Osteocyte (in vitro differentiated cells): Measurements from ENCODE around the gene MS4A5. TPM values are rescaled to one million over a fixed set of nuclear protein-coding genes. Genes with fewer than 3 reads are reported as not detected.

Experiments used
- DNase-seq: peaks from one replicate; pipeline ENCODE4 v3.0.0; 2021; ENCODE audit warnings: mixed read lengths; ENCODE audit not compliant: unreplicated experiment; ENCODE audit errors: extremely low spot score
- H3K27ac Mint-ChIP-seq: one replicate; pipeline ENCODE4 v1.8.0; 2021; ENCODE audit warnings: mild to moderate bottlenecking, mixed read lengths; ENCODE audit not compliant: unreplicated experiment
- H3K27me3 Mint-ChIP-seq: one replicate; pipeline ENCODE4 v1.8.0; 2021; ENCODE audit warnings: mixed read lengths; ENCODE audit not compliant: unreplicated experiment
- H3K36me3 Mint-ChIP-seq: one replicate; pipeline ENCODE4 v1.8.0; 2021; ENCODE audit warnings: mixed read lengths; ENCODE audit not compliant: unreplicated experiment
- H3K4me1 Mint-ChIP-seq: one replicate; pipeline ENCODE4 v1.8.0; 2021; ENCODE audit warnings: mixed read lengths; ENCODE audit not compliant: unreplicated experiment
- H3K4me3 Mint-ChIP-seq: one replicate; pipeline ENCODE4 v1.8.0; 2021; ENCODE audit warnings: mild to moderate bottlenecking, moderate library complexity, mixed read lengths; ENCODE audit not compliant: unreplicated experiment
- H3K9me3 Mint-ChIP-seq: one replicate; pipeline ENCODE4 v1.8.0; 2021; ENCODE audit warnings: mixed read lengths; ENCODE audit not compliant: unreplicated experiment
- total RNA-seq: library from RNA; stranded (reverse); gene quantifications from 2 replicates; pipeline ENCODE4 v1.2.1, GENCODE V29; 2021
- TF ChIP-seq, protein P1 (sequence below): fragments of 200-600 bp; sonication (generic); IDR thresholded peaks from 2 replicates; pipeline ENCODE4 v1.5.0; 2021; ENCODE audit warnings: antibody characterized with exemption, mild to moderate bottlenecking, moderate library complexity

MS4A5 gene
- total RNA-seq, 1 donor from 2014 or later = not detected

DNA sequence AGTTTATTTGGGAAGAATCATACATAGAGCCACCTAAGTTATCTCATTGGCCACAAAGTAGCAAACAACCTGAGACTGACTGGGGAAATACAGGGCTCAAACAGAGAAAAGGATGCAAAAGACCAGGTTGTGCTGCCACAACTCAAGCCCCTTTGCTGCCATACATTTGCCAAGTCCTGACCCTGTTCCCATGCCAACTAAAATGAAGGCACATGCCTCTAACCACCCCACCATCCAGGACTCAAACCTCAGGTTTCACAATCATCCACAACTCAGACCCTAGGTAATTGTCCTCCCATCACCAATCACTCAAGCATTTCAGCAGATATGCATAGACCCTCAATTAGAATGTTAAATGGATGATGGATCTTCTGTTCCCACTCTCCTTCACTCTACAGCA lies 24.8 kb downstream of the MS4A5 start:
- TF ChIP-seq, protein P1, sequence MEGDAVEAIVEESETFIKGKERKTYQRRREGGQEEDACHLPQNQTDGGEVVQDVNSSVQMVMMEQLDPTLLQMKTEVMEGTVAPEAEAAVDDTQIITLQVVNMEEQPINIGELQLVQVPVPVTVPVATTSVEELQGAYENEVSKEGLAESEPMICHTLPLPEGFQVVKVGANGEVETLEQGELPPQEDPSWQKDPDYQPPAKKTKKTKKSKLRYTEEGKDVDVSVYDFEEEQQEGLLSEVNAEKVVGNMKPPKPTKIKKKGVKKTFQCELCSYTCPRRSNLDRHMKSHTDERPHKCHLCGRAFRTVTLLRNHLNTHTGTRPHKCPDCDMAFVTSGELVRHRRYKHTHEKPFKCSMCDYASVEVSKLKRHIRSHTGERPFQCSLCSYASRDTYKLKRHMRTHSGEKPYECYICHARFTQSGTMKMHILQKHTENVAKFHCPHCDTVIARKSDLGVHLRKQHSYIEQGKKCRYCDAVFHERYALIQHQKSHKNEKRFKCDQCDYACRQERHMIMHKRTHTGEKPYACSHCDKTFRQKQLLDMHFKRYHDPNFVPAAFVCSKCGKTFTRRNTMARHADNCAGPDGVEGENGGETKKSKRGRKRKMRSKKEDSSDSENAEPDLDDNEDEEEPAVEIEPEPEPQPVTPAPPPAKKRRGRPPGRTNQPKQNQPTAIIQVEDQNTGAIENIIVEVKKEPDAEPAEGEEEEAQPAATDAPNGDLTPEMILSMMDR = no peak
- Mint-ChIP-seq H3K36me3 (no peaks in the 10 kb centered on the region), H3K4me1 (no peaks in the 10 kb centered on the region), H3K4me3 (no peak overlapping the region), H3K27me3 (peaks cover 22% of the 10 kb centered on the region), H3K27ac (no peak overlapping the region), H3K9me3 (no peaks in the 10 kb centered on the region)
- no peak for DNase-seq

DNA sequence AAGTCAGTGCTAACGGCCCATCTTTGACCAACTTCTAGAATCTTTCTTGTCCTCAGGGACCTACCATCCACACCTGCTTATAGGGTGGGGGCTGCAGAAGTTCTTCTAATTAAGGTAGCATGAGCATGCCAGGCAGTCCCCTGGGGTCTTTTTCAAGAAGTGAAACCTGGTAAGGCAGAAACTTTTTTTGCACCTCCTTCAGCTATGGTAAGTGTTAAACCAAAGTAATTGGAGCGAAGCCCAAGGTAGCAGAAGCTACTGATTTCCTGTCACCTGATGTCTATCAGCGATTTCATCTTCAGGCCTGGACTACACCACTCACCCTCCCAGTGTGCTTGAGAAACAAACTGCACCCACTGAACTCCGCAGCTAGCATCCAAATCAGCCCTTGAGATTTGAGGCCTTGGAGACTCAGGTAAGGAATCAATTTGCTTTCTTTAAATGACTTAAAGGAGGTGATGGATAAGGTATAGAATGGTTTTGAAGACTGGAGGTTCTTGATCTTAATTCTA lies 26.2 kb downstream of the MS4A5 start, which contains the start of gene MS4A1:
Gene MS4A1 (plus strand): TSS at position 317 of the 512 bp plus-strand sequence. CDS start 6,528 bp downstream, outside the sequence.
- Mint-ChIP-seq H3K9me3 (no peaks in the 10 kb centered on the region), H3K27ac (no peak within 1 kb of the TSS), H3K4me3 (no peak within 1 kb of the TSS), H3K4me1 (no peaks in the 10 kb centered on the region), H3K27me3 (peaks cover 22% of the 10 kb centered on the region), H3K36me3 (no peaks in the 10 kb centered on the region)
- TF ChIP-seq, protein P1 = no peak
- DNase-seq = no peak

DNA sequence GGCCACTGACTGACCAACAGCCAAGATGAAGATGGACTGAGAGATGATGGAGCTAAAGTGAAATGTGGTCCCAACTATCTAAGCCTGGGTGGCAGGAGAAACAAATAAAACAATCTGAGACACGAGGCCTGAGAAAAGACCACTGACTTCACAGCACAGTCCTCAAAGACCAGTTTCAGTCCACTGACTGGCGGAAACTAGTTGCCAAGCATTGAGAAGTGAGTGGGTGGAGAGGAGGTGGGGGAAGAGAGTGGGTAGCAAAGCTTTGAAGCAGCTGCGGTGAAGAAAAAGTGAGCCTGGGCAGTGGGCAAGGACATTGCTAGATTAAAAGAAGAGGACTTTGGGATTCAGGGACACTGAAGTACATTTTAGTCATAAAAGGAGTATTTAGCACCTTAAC lies 28.2 kb downstream of the MS4A5 start:
- no peaks in the 10 kb centered on the region for H3K36me3 Mint-ChIP-seq
- no peak overlapping the region for H3K4me3 Mint-ChIP-seq
- no peaks in the 10 kb centered on the region for H3K4me1 Mint-ChIP-seq
- DNase-seq = no peak
- peaks cover 22% of the 10 kb centered on the region for H3K27me3 Mint-ChIP-seq
- TF ChIP-seq, protein P1 = no peak
- no peak overlapping the region for H3K27ac Mint-ChIP-seq
- H3K9me3 Mint-ChIP-seq = no peaks in the 10 kb centered on the region

DNA sequence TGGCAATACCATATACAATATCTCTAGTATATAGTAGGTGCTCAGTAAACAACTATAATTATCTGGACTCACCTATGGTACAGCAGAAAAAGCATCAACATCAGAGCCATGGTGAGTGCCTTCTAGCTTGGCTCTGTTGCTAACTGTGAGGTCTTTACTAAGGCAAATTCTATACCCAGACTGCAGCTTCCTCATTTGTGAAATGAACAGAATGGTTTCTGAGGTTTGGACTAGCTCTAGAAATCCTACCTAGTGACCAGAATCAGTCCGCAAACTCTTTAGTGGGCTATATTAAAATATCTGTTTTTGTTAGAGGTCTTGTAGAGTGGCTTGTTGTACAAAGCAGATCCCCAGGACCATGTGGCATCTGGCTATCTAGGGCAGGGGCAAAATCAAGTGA lies 30.0 kb downstream of the MS4A5 start:
- Mint-ChIP-seq H3K9me3 (no peaks in the 10 kb centered on the region), H3K27me3 (peaks cover 17% of the 10 kb centered on the region), H3K4me1 (no peaks in the 10 kb centered on the region), H3K4me3 (no peak overlapping the region), H3K27ac (no peak overlapping the region), H3K36me3 (no peaks in the 10 kb centered on the region)
- TF ChIP-seq, protein P1 = no peak
- DNase-seq = no peak

DNA sequence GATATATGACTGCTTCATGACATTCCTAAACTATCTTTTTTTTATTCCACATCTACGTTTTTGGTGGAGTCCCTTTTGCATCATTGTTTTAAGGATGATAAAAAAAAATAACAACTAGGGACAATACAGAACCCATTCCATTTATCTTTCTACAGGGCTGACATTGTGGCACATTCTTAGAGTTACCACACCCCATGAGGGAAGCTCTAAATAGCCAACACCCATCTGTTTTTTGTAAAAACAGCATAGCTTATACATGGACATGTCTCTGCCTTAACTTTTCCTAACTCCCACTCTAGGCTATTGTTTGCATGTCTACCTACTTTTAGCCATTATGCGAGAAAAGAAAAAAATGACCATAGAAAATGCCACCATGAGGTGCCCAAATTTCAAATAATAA lies 39.5 kb downstream of the MS4A5 start:
- H3K27me3 Mint-ChIP-seq = peaks cover 15% of the 10 kb centered on the region
- no peaks in the 10 kb centered on the region for H3K4me1 Mint-ChIP-seq
- no peaks in the 10 kb centered on the region for H3K9me3 Mint-ChIP-seq
- H3K36me3 Mint-ChIP-seq = no peaks in the 10 kb centered on the region
- DNase-seq = no peak
- TF ChIP-seq, protein P1 = no peak
- no peak overlapping the region for H3K27ac Mint-ChIP-seq
- H3K4me3 Mint-ChIP-seq = no peak overlapping the region
